ENCODE data around the gene KRT28. TPM values are rescaled to one million over a fixed set of nuclear protein-coding genes. Genes with fewer than 3 reads are reported as not detected.

KRT28 gene
- total RNA-seq, 1 donor, result not detected

DNA sequence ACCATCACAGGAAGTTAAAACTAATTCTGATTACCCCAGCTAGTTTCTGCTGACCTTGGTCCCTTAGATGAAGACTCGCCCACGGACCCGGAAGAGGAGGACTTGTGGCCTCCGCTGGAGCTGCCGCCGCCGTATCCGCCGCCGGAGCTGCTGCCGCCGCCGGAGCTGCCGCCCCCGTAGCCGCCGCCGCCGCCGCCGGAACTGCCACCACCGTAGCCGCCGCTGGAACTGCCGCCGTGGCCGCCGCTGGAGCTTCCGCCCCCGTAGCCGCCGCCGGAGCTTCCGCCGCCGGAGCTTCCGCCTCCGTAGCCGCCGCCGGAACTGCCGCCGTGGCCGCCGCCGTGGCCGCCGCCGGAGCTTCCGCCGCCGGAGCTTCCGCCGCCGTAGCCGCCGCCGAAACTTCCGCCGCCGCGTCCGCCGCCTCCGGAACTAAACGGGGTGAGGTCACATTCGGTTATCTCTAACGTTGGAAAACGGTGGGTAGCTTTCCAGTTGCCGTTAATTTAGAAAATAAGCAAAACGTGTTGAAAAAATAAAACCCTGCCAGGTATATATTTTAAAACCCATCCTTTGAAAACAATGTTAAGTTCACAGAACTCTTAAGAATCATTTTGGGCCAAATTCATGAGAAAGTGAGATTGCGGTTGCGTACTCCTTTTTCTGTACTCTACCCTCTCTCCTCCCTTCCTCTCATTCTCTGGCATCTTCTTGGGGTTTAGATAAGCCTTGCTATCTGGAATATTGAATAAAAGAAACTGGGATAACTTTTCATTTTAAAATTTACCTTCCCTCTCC, 19.2 kb upstream of the KRT28 start:
- H3K36me3 ChIP-seq (ENCODE audit: insufficient read depth, low read length), result peaks cover 11% of the 10 kb centered on the region
- H3K27me3 ChIP-seq (ENCODE audit: insufficient read depth, low read length), result no peaks in the 10 kb centered on the region
- peak overlapping the region; percentile 83 for H3K4me3 ChIP-seq (ENCODE audit: insufficient read depth, low read length)
- H3K9me3 ChIP-seq (ENCODE audit: low read depth, low read length), result no peaks in the 10 kb centered on the region
- no peaks in the 10 kb centered on the region for H4K20me1 ChIP-seq (ENCODE audit: insufficient read depth, low read length)
- peak overlapping the region; percentile 82 for H3K27ac ChIP-seq (ENCODE audit: low read depth, low read length)
- TF ChIP-seq, protein P1, sequence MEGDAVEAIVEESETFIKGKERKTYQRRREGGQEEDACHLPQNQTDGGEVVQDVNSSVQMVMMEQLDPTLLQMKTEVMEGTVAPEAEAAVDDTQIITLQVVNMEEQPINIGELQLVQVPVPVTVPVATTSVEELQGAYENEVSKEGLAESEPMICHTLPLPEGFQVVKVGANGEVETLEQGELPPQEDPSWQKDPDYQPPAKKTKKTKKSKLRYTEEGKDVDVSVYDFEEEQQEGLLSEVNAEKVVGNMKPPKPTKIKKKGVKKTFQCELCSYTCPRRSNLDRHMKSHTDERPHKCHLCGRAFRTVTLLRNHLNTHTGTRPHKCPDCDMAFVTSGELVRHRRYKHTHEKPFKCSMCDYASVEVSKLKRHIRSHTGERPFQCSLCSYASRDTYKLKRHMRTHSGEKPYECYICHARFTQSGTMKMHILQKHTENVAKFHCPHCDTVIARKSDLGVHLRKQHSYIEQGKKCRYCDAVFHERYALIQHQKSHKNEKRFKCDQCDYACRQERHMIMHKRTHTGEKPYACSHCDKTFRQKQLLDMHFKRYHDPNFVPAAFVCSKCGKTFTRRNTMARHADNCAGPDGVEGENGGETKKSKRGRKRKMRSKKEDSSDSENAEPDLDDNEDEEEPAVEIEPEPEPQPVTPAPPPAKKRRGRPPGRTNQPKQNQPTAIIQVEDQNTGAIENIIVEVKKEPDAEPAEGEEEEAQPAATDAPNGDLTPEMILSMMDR (IDR thresholded peaks at IDR 0.05; ENCODE audit: extremely low read depth, low read depth, low read length), result no peak
- peak; percentile 90 for DNase-seq (ENCODE audit: insufficient read length, low spot score, missing footprints)
- H3K4me2 ChIP-seq (ENCODE audit: insufficient read depth, low read length), result peak overlapping the region; percentile 87
- H2AFZ ChIP-seq (ENCODE audit: low read length), result peak overlapping the region; percentile 76
- H3K79me2 ChIP-seq (ENCODE audit: insufficient read depth, low read length), result peaks cover 25% of the 10 kb centered on the region
- peaks cover 8% of the 10 kb centered on the region for H3K4me1 ChIP-seq (ENCODE audit: insufficient read depth, low read length)

DNA sequence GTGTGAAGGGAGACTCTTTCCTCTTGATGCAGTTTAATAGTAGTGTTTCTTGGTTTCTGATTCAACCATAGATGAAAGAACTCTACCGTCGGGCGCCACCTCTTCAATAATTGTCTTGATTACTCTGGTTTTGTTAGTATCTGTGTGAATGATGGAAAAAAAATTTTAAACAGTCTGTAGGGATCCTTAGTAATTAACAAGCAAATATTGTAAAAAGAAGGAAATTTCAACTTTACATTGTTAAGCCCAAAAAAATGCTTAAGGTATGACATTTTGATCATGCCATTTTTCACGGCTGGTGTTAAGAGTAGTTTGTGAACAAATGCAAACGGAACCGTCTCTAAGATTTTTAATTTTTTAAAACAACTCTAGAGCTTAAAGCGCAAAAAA, 18.6 kb upstream of the KRT28 start:
- TF ChIP-seq, protein P1 (IDR thresholded peaks at IDR 0.05; ENCODE audit: extremely low read depth, low read depth, low read length), result no peak
- no peaks in the 10 kb centered on the region for H3K9me3 ChIP-seq (ENCODE audit: low read depth, low read length)
- no peaks in the 10 kb centered on the region for H4K20me1 ChIP-seq (ENCODE audit: insufficient read depth, low read length)
- peaks cover 25% of the 10 kb centered on the region for H3K79me2 ChIP-seq (ENCODE audit: insufficient read depth, low read length)
- H3K36me3 ChIP-seq (ENCODE audit: insufficient read depth, low read length), result peaks cover 11% of the 10 kb centered on the region
- no peaks in the 10 kb centered on the region for H3K27me3 ChIP-seq (ENCODE audit: insufficient read depth, low read length)
- H3K27ac ChIP-seq (ENCODE audit: low read depth, low read length), result peak overlapping the region; percentile 72
- H2AFZ ChIP-seq (ENCODE audit: low read length), result peak overlapping the region; percentile 23
- no peak for DNase-seq (ENCODE audit: insufficient read length, low spot score, missing footprints)
- H3K4me1 ChIP-seq (ENCODE audit: insufficient read depth, low read length), result peaks cover 8% of the 10 kb centered on the region
- H3K4me2 ChIP-seq (ENCODE audit: insufficient read depth, low read length), result peak overlapping the region; percentile 87
- H3K4me3 ChIP-seq (ENCODE audit: insufficient read depth, low read length), result peak overlapping the region; percentile 83

DNA sequence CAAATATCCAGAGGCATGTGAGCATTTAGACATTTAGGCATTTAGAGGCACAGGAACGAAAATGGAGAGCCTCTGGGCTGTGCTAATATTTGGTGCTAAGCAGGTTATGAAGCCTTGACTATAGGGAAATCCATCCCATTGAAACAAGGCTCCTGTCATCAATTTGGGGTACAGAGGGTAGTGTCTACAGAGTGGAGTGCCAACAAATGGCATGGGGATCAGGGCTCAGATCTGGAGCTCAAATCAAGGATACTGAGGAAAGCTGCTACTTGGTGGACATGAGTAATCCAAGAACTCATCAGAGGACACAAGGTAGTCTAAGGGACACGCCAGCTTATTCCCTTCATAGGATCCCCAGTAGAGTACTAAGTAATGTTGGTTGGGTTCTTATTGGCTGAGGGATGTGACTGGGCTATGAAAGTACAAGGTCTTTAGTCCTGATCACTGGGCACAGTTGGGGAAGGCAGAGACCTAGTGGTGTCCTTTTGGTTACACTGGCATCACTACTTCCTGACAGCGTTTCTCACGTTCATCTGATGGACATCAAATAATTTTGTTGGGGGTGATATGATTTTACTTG, 17.4 kb upstream of the KRT28 start:
- H3K4me1 ChIP-seq (ENCODE audit: insufficient read depth, low read length), result peaks cover 8% of the 10 kb centered on the region
- H3K79me2 ChIP-seq (ENCODE audit: insufficient read depth, low read length), result peaks cover 22% of the 10 kb centered on the region
- no peak overlapping the region for H3K4me3 ChIP-seq (ENCODE audit: insufficient read depth, low read length)
- no peaks in the 10 kb centered on the region for H4K20me1 ChIP-seq (ENCODE audit: insufficient read depth, low read length)
- DNase-seq (ENCODE audit: insufficient read length, low spot score, missing footprints), result no peak
- H3K9me3 ChIP-seq (ENCODE audit: low read depth, low read length), result no peaks in the 10 kb centered on the region
- H3K4me2 ChIP-seq (ENCODE audit: insufficient read depth, low read length), result peak overlapping the region; percentile 87
- TF ChIP-seq, protein P1 (IDR thresholded peaks at IDR 0.05; ENCODE audit: extremely low read depth, low read depth, low read length), result no peak
- H3K36me3 ChIP-seq (ENCODE audit: insufficient read depth, low read length), result peaks cover 11% of the 10 kb centered on the region
- no peak overlapping the region for H2AFZ ChIP-seq (ENCODE audit: low read length)
- H3K27me3 ChIP-seq (ENCODE audit: insufficient read depth, low read length), result no peaks in the 10 kb centered on the region
- H3K27ac ChIP-seq (ENCODE audit: low read depth, low read length), result no peak overlapping the region

DNA sequence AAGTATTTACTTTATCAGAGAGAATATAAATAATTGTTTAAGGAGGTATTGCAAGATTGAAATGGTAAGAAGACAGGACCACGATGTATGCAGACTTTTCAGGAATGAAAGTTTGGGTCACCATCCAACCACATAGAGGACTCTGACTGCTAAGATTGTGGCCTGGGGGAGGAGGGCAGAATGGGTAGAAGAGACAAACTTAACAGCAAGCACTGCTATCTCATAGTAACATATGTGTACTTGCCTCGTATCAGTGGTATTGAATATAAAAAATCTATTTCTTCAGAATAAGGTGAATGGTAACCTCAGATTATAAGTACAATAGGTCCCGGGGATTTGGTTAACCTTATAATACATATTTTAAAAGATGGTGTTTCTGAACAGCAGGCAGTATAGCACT, 16.8 kb upstream of the KRT28 start:
- Histone ChIP-seq H2AFZ (ENCODE audit: low read length) (no peak overlapping the region), H3K4me3 (ENCODE audit: insufficient read depth, low read length) (no peak overlapping the region), H3K27ac (ENCODE audit: low read depth, low read length) (no peak overlapping the region), H3K79me2 (ENCODE audit: insufficient read depth, low read length) (peaks cover 21% of the 10 kb centered on the region), H3K27me3 (ENCODE audit: insufficient read depth, low read length) (no peaks in the 10 kb centered on the region), H3K4me1 (ENCODE audit: insufficient read depth, low read length) (peaks cover 8% of the 10 kb centered on the region), H3K9me3 (ENCODE audit: low read depth, low read length) (no peaks in the 10 kb centered on the region), H4K20me1 (ENCODE audit: insufficient read depth, low read length) (no peaks in the 10 kb centered on the region), H3K36me3 (ENCODE audit: insufficient read depth, low read length) (peaks cover 11% of the 10 kb centered on the region), H3K4me2 (ENCODE audit: insufficient read depth, low read length) (no peak overlapping the region)
- TF ChIP-seq, protein P1 (IDR thresholded peaks at IDR 0.05; ENCODE audit: extremely low read depth, low read depth, low read length), result no peak
- no peak for DNase-seq (ENCODE audit: insufficient read length, low spot score, missing footprints)

Measured in osteoblast (primary cell).